Ascending aorta (tissue), 2 donors: ENCODE results near the gene TNFRSF17. TPM values are rescaled to one million over a fixed set of nuclear protein-coding genes. Genes with fewer than 3 reads are reported as not detected.

Experiments
- DNase-seq, 2 donors: peaks; one replicate each; pipeline ENCODE4 v3.0.0-alpha.2; 2019; ENCODE audit warnings: low spot score in 2 of 2
- H3K27ac ChIP-seq, 2 donors: fragments of 200-600 bp; sonication (generic); one replicate each; pipeline ENCODE4 v1.5.1; 2016 to 2017; ENCODE audit warnings: mild to moderate bottlenecking in 1 of 2
- H3K27me3 ChIP-seq: fragments of 200-600 bp; sonication (generic); one replicate; pipeline ENCODE4 v1.5.1; 2017
- H3K36me3 ChIP-seq, 2 donors: fragments of 200-600 bp; sonication (generic); one replicate each; pipeline ENCODE4 v1.5.1; 2016
- H3K4me1 ChIP-seq, 2 donors: fragments of 200-600 bp; sonication (generic); one replicate each; pipeline ENCODE4 v1.5.1; 2016 to 2017; ENCODE audit warnings: mild to moderate bottlenecking in 1 of 2
- H3K4me3 ChIP-seq, 2 donors: fragments of 200-600 bp; sonication (generic); one replicate each; pipeline ENCODE4 v1.5.1; 2016 to 2017; ENCODE audit warnings: mild to moderate bottlenecking in 1 of 2
- H3K9me3 ChIP-seq, 2 donors: fragments of 200-600 bp; sonication (generic); one replicate each; pipeline ENCODE4 v1.5.1; 2016
- CTCF ChIP-seq, 3 experiments: fragments of 200-600 bp in 2 of 3; fragments of 450-650 bp in 1 of 3; sonication (generic) in 2 of 3; IDR thresholded peaks; one replicate each; pipeline ENCODE4 v1.5.1; 2016 to 2019; ENCODE audit warnings: antibody characterized with exemption in 3 of 3, mild to moderate bottlenecking in 1 of 3, moderate library complexity in 1 of 3
- intact Hi-C: fragments of 100-400 bp; cut with DNase I; formaldehyde crosslinking; loops from one replicate; pipeline ENCODE4 v1.15.1; 2023
- total RNA-seq: library from RNA; depleted of rRNA; stranded (reverse); fragments of >200 nt; gene quantifications from one replicate; pipeline ENCODE4 v1.1.0, GENCODE V29; 2016

TNFRSF17 gene
- total RNA-seq, 1 donor from 2014 or later: not detected

DNA sequence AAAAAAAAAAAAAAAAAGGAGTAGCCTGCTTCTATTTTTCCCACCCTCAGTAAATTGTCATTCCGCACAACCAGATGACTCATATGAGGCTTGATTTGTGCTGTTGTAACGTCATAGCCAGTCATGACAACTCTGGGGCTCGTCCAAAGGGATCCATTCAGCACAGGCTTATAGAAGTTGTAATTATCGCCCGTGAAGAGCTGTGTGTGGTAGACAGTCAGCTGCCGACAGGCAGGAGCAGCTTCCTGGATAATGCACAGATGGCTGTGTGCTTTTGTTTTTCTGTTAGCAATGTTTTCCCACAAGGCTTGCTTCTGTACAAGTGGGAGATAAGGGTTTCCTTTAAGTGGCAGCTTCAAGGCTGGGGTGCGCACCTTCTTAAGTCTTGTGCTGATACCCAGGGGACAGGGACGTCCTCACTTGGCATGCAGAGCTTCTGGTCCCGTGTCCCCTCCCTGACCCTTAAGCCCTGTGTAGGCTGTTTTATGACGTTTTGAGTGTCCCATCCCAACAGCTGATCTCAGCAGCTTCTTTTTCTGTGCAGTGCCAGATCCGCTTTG lies 37.5 kb downstream of the TNFRSF17 start:
- Histone ChIP-seq H3K9me3 (no peaks in the 10 kb centered on the region), H3K36me3 (peaks cover 24% of the 10 kb centered on the region in 2 donors), H3K4me3 (no peak overlapping the region), H3K4me1 (no peaks in the 10 kb centered on the region), H3K27me3 (no peaks in the 10 kb centered on the region), H3K27ac (no peak overlapping the region)
- intact Hi-C loops: no loop called here
- TF ChIP-seq CTCF (IDR thresholded peaks at IDR 0.05): no peak
- no peak for DNase-seq

- DNase-seq: no peak
- Histone ChIP-seq H3K4me3 (no peak overlapping the region), H3K27ac (no peak overlapping the region), H3K27me3 (no peaks in the 10 kb centered on the region), H3K4me1 (peaks cover 0 to 5% of the 10 kb centered on the region in 2 donors), H3K36me3 (peaks cover 12 to 17% of the 10 kb centered on the region in 2 donors), H3K9me3 (no peaks in the 10 kb centered on the region)
- intact Hi-C loops: no loop called here
- no peak for TF ChIP-seq CTCF (IDR thresholded peaks at IDR 0.05)
Measured at GRCh38 chr16:12006637-12007036, 41.6 kb downstream of the TNFRSF17 start.

GRCh38 chr16:12009462-12009861 lies 44.5 kb downstream of the TNFRSF17 start:
- DNase-seq: no peak
- H3K27me3 ChIP-seq: no peaks in the 10 kb centered on the region
- peak overlapping the region in 1 of 2 donors; percentile 21 for H3K27ac ChIP-seq
- intact Hi-C loops: no loop called here
- no peak overlapping the region for H3K4me3 ChIP-seq
- no peaks in the 10 kb centered on the region for H3K9me3 ChIP-seq
- TF ChIP-seq CTCF (IDR thresholded peaks at IDR 0.05): no peak
- peaks cover 0 to 5% of the 10 kb centered on the region in 2 donors for H3K4me1 ChIP-seq
- peaks cover 5 to 6% of the 10 kb centered on the region in 2 donors for H3K36me3 ChIP-seq

DNA sequence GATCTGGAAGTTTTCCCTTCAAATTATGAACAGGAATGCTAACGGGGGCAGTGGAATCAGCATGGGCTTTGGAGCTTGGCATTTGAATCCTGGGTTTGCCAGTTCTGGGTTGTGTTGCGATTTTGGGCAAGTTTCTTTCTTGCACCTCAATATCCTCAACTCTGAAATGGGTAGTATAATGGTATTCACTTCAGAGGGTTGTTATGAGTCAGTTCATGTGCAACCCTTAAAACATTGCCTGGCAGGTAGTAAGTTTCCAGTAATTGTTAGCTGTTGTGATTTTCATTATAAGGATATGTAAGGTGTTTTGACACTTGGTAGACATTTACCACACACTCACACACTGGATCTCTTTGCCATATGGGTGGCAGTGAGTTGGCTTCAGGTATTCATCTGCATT lies 44.9 kb downstream of the TNFRSF17 start:
- no peaks in the 10 kb centered on the region for H3K27me3 ChIP-seq
- intact Hi-C loops: no loop called here
- no peak for TF ChIP-seq CTCF (IDR thresholded peaks at IDR 0.05)
- peak overlapping the region in 1 of 2 donors; percentile 21 for H3K27ac ChIP-seq
- no peaks in the 10 kb centered on the region for H3K9me3 ChIP-seq
- no peak overlapping the region for H3K4me3 ChIP-seq
- peaks cover 1 to 6% of the 10 kb centered on the region in 2 donors for H3K36me3 ChIP-seq
- peaks cover 0 to 5% of the 10 kb centered on the region in 2 donors for H3K4me1 ChIP-seq
- DNase-seq: no peak

- Histone ChIP-seq H3K4me3 (no peak overlapping the region), H3K27me3 (no peaks in the 10 kb centered on the region), H3K4me1 (peaks cover 0 to 5% of the 10 kb centered on the region in 2 donors), H3K27ac (peak overlapping the region in 1 of 2 donors; percentile 21), H3K36me3 (no peaks in the 10 kb centered on the region), H3K9me3 (no peaks in the 10 kb centered on the region)
- no peak for DNase-seq
- intact Hi-C loops: no loop called here
- no peak for TF ChIP-seq CTCF (IDR thresholded peaks at IDR 0.05)
Measured at GRCh38 chr16:12010388-12011251, 45.6 kb downstream of the TNFRSF17 start.
